CMK (cell line): ENCODE data around the gene MARCHF2.

Source experiments
- DNase-seq: peaks from one replicate; pipeline ENCODE4 v3.0.0-alpha.2; 2010; ENCODE audit warnings: low read depth

The MARCHF2 gene

GRCh38 chr19:8453616-8454015, 40.5 kb downstream of the MARCHF2 start:
- DNase-seq: no peak

- DNase-seq: no peak
These were observed 41.1 kb downstream of the MARCHF2 start for GRCh38 chr19:8454218-8454617.

- DNase-seq: no peak
These were observed 41.9 kb downstream of the MARCHF2 start for GRCh38 chr19:8455018-8455417.

GRCh38 chr19:8456064-8456463, 43.0 kb downstream of the MARCHF2 start:
- DNase-seq: no peak

GRCh38 chr19:8457209-8457608, 44.1 kb downstream of the MARCHF2 start:
- no peak for DNase-seq

- no peak for DNase-seq
These were observed 44.7 kb downstream of the MARCHF2 start for GRCh38 chr19:8457827-8458226.

- no peak for DNase-seq
These were observed 45.3 kb downstream of the MARCHF2 start for GRCh38 chr19:8458380-8458779.

- DNase-seq: no peak
These were observed 46.0 kb downstream of the MARCHF2 start for GRCh38 chr19:8459095-8459494.

GRCh38 chr19:8459520-8460270, 46.6 kb downstream of the MARCHF2 start:
- no peak for DNase-seq

GRCh38 chr19:8460516-8461298, 47.6 kb downstream of the MARCHF2 start:
- DNase-seq: no peak

GRCh38 chr19:8461376-8461775, 48.3 kb downstream of the MARCHF2 start:
- DNase-seq: no peak

GRCh38 chr19:8461891-8462290, 48.8 kb downstream of the MARCHF2 start:
- no peak for DNase-seq

GRCh38 chr19:8462571-8462970, 49.5 kb downstream of the MARCHF2 start:
- DNase-seq: no peak

GRCh38 chr19:8463365-8463764, 50.3 kb downstream of the MARCHF2 start:
- DNase-seq: no peak

GRCh38 chr19:8466018-8466417, 52.9 kb downstream of the MARCHF2 start:
- no peak for DNase-seq

- no peak for DNase-seq
These were observed 55.0 kb downstream of the MARCHF2 start for GRCh38 chr19:8468124-8468523.

- DNase-seq: no peak
These were observed 55.8 kb downstream of the MARCHF2 start for GRCh38 chr19:8468761-8469373.

GRCh38 chr19:8469613-8470368, 56.7 kb downstream of the MARCHF2 start:
- no peak for DNase-seq

GRCh38 chr19:8473648-8474476, 60.8 kb downstream of the MARCHF2 start:
- DNase-seq: no peak

GRCh38 chr19:8475005-8475404, 61.9 kb downstream of the MARCHF2 start:
- DNase-seq: no peak

- DNase-seq: no peak
These were observed 63.4 kb downstream of the MARCHF2 start for GRCh38 chr19:8476524-8476923.
